ENCODE results near the gene OPN1LW. TPM values are rescaled to one million over a fixed set of nuclear protein-coding genes. Genes with fewer than 3 reads are reported as not detected.

The OPN1LW gene
- total RNA-seq, 4 donors from 2014 or later, result not detected

GRCh38 chrX:154120567-154120966 lies 23.5 kb upstream of the OPN1LW start:
- TF ChIP-seq POLR2A (IDR thresholded peaks at IDR 0.05) (no peak), CTCF (IDR thresholded peaks at IDR 0.05 in 4 of 5, conservative IDR thresholded peaks at IDR 0.05 in 1 of 5) (no peak)
- intact Hi-C loops (cut with DNase I; ENCODE audit: low total_unique reads) (no loop called here), in situ Hi-C loops (cut with MboI; ENCODE audit: low sequenced_read_pairs in 4 of 4) (no loop called here)
- DNase-seq (no peak), ATAC-seq (no peak)
- Histone ChIP-seq H3K27ac (no peak overlapping the region), H3K36me3 (no peaks in the 10 kb centered on the region), H3K4me1 (no peaks in the 10 kb centered on the region), H3K9me3 (no peaks in the 10 kb centered on the region), H3K4me3 (no peak overlapping the region), H3K27me3 (peaks cover 0 to 6% (median 0%) of the 10 kb centered on the region in 3 donors)

GRCh38 chrX:154121207-154121606 lies 22.8 kb upstream of the OPN1LW start:
- intact Hi-C loops (cut with DNase I; ENCODE audit: low total_unique reads), result no loop called here
- ATAC-seq (no peak), DNase-seq (no peak)

GRCh38 chrX:154121961-154122360 lies 22.1 kb upstream of the OPN1LW start:
- H3K27me3 ChIP-seq, result peaks cover 0 to 6% (median 0%) of the 10 kb centered on the region in 3 donors
- peak overlapping the region; percentile 19 to 43 (median 34) for H3K27ac ChIP-seq
- H3K36me3 ChIP-seq, result no peaks in the 10 kb centered on the region
- no peaks in the 10 kb centered on the region for H3K9me3 ChIP-seq
- in situ Hi-C loops (cut with MboI; ENCODE audit: low sequenced_read_pairs in 4 of 4), result no loop called here
- no peak overlapping the region for H3K4me3 ChIP-seq
- intact Hi-C loops (cut with DNase I; ENCODE audit: low total_unique reads), result no loop called here
- ATAC-seq (peak in 1 of 2 donors; percentile 39), DNase-seq (no peak)
- H3K4me1 ChIP-seq, result no peaks in the 10 kb centered on the region
- TF ChIP-seq CTCF (IDR thresholded peaks at IDR 0.05 in 4 of 5, conservative IDR thresholded peaks at IDR 0.05 in 1 of 5) (no peak), POLR2A (IDR thresholded peaks at IDR 0.05) (no peak)

More at GRCh38 chrX:154121207-154121606, 22.8 kb upstream of the OPN1LW start:
- no peaks in the 10 kb centered on the region for H3K4me1 ChIP-seq
- peaks cover 0 to 6% (median 0%) of the 10 kb centered on the region in 3 donors for H3K27me3 ChIP-seq
- no peaks in the 10 kb centered on the region for H3K9me3 ChIP-seq
- TF ChIP-seq POLR2A (IDR thresholded peaks at IDR 0.05) (no peak), CTCF (IDR thresholded peaks at IDR 0.05 in 4 of 5, conservative IDR thresholded peaks at IDR 0.05 in 1 of 5) (no peak)
- H3K36me3 ChIP-seq, result no peaks in the 10 kb centered on the region
- peak overlapping the region; percentile 19 to 43 (median 34) for H3K27ac ChIP-seq
- H3K4me3 ChIP-seq, result no peak overlapping the region
- in situ Hi-C loops (cut with MboI; ENCODE audit: low sequenced_read_pairs in 4 of 4), result no loop called here

- DNase-seq (no peak), ATAC-seq (peak in 1 of 2 donors; percentile 33)
- H3K27ac ChIP-seq, result no peak overlapping the region
- H3K27me3 ChIP-seq, result no peaks in the 10 kb centered on the region
- intact Hi-C loops (cut with DNase I; ENCODE audit: low total_unique reads) (no loop called here), in situ Hi-C loops (cut with MboI; ENCODE audit: low sequenced_read_pairs in 4 of 4) (no loop called here)
- no peaks in the 10 kb centered on the region for H3K4me1 ChIP-seq
- no peak overlapping the region for H3K4me3 ChIP-seq
- H3K36me3 ChIP-seq, result no peaks in the 10 kb centered on the region
- TF ChIP-seq POLR2A (IDR thresholded peaks at IDR 0.05) (no peak), CTCF (IDR thresholded peaks at IDR 0.05 in 4 of 5, conservative IDR thresholded peaks at IDR 0.05 in 1 of 5) (no peak)
- H3K9me3 ChIP-seq, result no peaks in the 10 kb centered on the region
Observed at GRCh38 chrX:154123241-154124219, 20.5 kb upstream of the OPN1LW start.

Measured in gastrocnemius medialis (tissue), 4 donors.